GM18867 (cell line): ENCODE data around the gene AP5S1.
A peak's percentile ranks its signal among the peaks of the same experiment; 100 is the strongest.
"Not testable (repeated sequence)": the region's sequence is repeated elsewhere in the genome, so short reads cannot be mapped to it uniquely, and the experiment has no call there.

Experiments used
- ATAC-seq: cut with Tn5 transposase; IDR thresholded peaks from one replicate; pipeline ENCODE4 v1.9.1; 2021; ENCODE audit warnings: mild to moderate bottlenecking, moderate library complexity; ENCODE audit not compliant: unreplicated experiment

Gene AP5S1

DNA sequence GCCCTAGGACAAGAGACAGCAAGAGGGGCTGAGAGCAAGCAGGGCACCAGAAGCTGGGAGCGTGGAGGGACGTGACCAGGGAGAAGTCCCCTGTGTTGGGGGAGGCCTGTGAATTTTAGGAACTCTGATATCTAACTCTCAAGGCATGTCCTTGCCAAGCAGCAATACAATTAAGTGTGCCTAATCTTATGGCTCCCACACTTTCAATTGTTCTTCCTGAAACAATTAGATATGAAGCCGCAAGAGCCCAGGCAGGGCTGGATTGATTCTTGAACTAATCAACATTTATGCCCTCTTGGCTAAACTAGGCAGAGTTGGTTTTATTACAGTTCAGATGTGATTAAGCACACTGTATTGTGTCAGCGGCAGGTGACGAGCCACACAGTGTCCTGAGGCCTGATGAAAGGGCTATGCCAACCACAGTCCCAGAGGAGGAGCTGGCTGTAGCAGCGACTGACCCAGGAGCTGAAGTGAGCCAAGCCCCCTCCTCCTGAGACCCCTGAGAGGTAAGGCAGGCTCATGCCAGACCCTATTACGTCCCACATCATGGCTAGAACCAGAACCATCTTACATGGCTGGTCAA is 22.1 kb downstream of the AP5S1 start:
- no peak for ATAC-seq

DNA sequence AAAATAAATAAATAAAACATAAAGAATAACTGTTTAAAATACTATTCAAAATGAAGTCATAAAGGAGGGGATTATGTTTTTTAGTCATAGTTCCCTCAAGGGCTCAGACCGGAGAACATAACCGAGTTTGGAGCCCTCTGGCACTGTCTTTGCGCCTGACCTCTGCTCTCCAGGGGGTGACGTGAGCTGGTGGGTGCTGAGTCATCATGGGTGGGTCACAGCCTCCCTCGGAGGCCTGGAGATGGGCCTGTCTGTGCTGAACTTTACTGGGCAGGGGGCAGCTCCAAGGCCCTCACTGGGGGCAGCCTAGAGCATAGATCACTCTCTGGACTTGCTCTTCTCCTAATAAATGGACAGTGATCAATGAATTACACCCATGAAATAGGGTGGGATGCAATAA is 23.1 kb downstream of the AP5S1 start:
- no peak for ATAC-seq

DNA sequence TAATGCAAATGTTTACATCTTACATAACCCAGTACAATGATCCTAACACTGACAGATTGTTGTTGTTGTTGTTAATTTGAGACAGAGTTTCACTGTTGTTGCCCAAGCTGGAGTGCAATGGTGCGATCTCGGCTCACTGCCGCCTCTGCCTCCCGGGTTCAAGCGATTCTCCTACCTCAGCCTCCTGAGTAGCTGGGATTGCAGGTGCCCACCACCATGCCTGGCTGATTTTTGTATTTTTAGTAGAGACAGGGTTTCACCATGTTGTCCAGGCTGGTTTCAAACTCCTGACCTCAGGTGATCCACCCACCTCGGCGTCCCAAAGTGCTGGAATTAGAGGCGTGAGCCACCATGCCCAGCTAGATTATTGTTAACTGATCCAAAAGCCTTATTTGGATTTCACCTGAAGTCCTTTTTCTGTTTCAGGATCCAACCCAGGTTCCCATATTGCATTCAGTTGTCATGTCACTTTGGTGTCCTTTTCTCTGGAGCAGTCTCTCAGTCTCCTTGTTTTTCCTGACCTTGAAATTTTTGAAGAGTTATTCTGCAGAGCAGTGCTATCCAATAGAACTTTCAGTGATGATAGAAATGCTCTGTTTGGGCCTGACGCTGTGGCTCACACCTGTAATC is 23.8 kb downstream of the AP5S1 start:
- ATAC-seq, result not testable (repeated sequence)

DNA sequence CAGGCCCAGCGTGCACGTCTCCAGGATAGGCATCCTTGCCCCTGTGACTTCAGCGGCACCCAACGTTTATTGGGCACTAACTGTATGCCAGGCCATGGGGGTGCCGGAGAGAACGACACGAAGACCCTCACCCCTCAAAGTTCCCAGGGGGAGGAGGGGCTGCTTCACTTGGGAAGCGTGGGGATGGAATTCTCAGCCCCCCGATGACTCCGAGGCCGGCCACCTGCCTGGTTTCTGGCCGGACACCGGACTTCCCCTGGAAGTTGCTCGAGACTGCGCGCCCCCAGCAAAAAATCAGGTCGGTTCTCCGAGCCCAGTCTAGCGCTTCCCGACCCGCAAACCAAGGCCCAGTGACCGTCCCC is 26.0 kb downstream of the AP5S1 start:
- no peak for ATAC-seq

DNA sequence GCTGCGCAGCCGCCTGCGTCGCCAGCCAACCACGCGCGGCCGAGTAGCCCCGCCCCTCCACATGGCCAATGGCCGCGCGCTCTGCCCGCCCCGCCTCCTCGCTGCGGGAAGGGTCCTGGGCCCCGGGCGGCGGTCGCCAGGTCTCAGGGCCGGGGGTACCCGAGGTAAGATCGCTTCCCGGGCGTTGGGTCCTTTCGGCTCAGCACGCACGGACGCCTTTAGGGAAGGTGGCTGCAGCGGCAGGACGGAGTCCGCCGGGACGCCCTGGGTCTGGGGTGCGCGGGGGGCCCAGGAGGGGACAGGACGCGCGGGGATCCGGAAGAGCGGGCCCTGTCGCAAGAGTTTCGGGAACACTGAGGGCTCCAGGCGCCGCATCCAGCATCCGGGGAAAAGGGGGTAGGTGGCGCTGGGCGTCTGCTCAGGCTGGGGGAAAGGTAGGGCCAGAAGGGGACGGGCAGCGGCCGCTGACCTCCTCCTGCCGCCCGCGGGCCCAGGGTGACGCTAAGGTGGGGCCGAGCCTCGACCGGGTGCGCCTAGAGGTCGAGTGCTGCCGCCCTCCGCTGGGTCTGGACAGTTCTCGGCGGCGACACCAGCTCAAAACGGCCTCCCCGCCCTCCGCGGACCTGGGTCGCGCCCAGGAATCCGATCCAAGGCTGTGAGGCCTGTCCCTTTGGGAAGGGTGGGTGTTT is 26.5 kb downstream of the AP5S1 start, which contains the start of gene MAVS:
Gene MAVS (plus strand): TSS at position 95 of the 689 bp plus-strand sequence. CDS start 7,791 bp downstream, outside the sequence.
- peak; percentile 92 for ATAC-seq

DNA sequence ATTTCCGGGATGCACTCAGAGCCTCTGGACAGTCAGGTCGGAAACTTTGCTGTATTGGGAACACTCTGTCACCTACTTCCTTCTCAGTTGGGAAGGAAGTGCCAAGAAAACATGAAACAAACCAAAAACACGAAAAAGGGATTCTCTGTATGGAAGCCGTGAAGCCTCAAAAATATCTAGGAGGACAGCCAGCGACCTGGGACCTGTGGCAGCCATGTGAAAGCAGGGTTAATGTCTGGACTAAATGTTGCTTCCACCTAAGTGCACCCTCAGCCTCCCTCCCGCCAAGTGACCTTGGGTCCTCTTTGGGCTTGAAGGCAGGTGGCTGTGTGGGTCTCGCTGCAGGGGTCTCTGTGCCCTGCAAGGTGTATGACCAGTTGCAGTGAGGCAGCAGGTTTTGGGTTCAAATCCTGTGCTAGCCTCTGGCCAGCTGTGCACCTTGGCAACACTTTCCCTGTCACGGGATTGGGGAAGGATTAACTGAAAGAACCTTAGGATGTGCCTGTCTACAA is 27.1 kb downstream of the AP5S1 start:
- ATAC-seq, result no peak

DNA sequence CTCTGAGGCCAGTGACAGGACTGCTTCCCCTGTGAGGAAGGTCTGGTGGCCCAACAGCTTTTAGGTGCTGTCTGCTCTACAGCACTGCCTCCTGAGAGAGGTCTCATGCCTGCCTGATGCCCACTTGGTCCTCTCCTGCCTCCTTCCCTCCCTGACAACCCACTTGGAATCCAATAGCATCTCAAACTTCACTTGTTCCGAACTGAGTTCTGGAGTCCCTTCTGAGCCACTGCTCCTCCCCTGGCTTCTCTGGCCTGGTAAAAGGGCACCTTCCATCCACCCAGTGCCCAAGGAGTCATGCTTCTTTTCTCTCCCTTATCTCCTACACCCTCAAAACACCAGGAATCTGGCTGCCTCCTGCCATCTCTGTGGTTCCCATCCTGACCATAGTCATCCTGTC is 28.2 kb downstream of the AP5S1 start:
- no peak for ATAC-seq

DNA sequence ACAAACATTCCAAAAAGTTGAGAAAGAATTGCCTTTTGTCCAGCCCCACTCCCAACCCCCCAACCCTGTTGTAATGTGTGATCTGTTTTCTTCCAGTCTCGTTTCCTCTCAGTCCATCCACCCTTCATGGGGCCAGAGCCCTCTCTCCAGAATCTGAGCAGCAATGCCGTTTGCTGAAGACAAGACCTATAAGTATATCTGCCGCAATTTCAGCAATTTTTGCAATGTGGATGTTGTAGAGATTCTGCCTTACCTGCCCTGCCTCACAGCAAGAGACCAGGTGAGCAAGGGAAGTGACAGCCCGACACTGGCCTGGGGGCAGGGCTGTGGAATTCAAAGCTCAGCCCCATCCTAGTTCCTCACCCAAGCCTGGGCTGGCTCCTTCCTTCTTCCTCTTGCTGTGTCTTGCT is 34.1 kb downstream of the AP5S1 start:
- no peak for ATAC-seq

DNA sequence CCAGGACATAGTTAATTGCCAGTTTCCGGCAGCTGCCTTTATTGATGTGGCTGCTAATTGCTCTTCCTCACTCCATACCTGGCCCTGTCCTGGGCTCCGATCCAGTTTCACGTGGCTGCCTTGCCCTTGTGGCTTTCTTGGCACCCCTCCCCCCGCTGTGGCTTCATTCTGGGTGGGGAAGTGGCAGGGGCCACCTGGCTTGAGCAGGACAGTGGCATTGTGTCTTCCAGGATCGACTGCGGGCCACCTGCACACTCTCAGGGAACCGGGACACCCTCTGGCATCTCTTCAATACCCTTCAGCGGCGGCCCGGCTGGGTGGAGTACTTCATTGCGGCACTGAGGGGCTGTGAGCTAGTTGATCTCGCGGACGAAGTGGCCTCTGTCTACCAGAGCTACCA is 37.1 kb downstream of the AP5S1 start:
- no peak for ATAC-seq

DNA sequence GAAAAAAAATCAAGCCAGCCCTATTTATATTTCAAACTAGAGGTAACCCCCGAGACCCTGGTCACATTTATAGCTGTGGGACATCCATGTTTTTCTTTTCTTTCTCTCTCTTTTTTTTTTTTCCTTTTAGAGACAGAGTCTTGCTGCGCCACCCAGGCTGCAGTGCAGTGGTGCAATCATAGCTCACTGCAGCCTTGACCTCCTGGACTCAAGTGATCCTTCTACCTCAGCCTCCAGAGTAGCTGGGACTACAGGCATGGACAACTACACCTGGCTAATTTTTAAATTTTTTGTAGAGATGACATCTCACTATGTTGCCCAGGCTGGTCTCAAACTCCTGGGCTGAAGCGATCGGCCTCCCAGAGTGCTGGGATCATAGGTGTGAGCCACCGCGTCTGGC is 38.3 kb downstream of the AP5S1 start:
- ATAC-seq, result no peak

DNA sequence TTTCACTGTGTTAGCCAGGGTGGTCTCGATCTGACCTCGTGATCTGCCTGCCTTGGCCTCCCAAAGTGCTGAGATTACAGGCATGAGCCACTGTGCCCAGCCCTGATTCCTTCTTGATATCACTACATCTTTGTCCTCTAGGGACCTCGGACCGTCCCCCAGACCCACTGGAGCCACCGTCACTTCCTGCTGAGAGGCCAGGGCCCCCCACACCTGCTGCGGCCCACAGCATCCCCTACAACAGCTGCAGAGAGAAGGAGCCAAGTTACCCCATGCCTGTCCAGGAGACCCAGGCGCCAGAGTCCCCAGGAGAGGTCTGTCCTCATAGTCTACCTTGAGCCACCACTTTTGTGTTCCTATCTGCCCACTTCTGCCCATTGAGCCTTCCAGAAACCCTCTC is 40.8 kb downstream of the AP5S1 start:
- ATAC-seq, result no peak

DNA sequence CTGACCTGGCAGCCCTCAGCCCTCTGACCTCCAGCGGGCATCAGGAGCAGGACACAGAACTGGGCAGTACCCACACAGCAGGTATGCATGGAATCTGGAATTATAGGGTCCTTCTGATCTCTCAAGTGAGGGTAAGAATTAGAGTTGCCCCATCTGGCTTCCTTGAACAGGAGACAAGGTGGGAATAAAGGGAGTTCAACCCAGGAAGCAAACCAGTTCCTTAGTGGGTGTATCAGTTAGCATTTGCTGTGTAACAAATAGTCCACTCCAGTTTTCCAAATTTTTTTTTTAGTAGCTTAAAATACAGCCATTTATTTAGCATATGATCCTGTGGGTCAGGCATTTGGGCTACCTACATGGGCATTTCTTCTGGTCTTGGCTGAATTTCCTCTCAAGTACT is 42.0 kb downstream of the AP5S1 start:
- no peak for ATAC-seq

DNA sequence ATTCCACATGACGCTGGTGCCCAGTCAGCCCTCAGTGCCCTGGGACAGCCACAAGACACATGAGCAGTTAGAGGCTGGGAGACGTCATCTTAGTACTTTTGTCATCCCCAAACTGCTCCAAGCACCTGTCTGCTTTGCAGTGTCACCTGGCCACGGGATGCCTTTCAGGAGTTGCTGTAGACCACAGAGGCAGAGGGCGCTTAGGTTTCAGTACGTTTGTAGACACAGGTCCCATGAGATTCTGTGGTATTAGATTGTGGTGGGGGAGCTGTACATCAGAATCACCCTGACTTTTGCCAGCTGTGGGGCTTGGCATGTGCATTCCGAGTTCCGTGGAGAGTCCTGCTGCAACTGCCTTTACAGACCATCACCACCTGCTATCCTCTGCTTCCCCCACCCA is 43.0 kb downstream of the AP5S1 start:
- ATAC-seq, result no peak

DNA sequence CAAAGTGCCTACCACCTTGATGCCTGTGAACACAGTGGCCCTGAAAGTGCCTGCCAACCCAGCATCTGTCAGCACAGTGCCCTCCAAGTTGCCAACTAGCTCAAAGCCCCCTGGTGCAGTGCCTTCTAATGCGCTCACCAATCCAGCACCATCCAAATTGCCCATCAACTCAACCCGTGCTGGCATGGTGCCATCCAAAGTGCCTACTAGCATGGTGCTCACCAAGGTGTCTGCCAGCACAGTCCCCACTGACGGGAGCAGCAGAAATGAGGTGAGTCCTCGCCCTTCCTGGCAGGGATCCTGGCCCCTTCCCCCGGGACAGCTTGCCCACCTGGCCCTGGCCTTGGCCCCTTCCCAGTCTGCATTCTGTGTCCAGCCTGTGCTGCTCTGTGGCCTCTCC is 44.2 kb downstream of the AP5S1 start:
- no peak for ATAC-seq

DNA sequence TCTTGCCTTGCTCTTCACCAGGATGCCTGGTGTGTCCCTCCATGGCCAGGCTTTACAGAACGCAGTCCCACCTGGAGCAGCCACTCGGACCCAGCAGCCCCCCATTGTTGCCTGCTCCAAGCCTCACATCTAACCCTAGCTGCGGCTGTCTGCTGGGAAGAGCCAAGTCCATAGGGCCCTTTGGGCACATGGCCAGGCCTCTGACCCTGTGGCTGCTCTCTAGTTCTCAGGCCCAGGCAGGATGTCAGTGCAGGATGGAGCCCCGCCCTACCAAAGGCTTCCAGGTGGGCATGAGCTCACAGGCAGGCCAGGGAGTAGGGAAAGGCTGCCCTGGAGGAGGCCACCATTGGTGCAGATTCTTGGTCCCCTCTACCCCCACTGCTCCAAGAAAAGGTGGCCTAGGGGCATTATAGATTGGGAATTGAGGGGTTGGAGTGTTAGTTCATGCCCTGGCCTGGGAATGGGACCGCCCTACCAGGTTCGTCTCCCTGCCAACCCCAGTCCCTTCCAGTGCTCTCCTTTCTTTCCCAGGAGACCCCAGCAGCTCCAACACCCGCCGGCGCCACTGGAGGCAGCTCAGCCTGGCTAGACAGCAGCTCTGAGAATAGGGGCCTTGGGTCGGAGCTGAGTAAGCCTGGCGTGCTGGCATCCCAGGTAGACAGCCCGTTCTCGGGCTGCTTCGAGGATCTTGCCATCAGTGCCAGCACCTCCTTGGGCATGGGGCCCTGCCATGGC is 45.0 kb downstream of the AP5S1 start:
- ATAC-seq, result no peak

DNA sequence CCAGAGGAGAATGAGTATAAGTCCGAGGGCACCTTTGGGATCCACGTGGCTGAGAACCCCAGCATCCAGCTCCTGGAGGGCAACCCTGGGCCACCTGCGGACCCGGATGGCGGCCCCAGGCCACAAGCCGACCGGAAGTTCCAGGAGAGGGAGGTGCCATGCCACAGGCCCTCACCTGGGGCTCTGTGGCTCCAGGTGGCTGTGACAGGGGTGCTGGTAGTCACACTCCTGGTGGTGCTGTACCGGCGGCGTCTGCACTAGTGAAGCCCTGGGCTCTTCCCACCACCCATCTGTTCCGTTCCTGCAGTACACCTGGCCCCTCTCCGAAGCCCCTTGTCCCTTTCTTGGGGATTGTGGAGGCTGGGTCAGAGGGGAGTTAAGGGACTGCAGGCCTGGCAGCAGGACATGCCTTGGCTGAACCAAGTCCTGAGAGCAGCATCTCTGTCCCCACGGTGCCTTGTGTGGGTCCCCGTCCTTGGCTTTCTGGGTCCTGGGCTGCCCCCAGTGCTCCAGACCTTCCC is 45.6 kb downstream of the AP5S1 start:
- ATAC-seq, result no peak

DNA sequence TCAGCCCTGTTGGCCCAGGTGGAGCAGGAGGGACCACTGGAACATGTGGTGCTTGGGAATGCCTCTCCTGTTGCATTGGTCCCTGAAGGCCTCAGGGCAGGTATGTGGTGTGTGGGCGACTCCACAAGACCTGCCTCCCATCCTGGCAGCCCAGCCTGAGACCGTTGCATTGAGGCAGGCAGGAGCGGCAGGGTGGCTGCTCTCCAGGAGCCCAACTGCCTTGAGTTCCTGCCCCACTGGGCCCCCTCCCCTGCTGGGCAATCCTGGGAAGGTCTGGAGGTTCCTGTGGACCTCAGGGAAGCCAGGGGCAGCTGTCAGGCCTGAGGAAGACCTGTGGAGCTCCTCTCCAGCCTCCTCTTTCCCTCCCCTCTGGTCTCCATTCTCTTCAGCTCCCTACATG is 46.1 kb downstream of the AP5S1 start:
- no peak for ATAC-seq

DNA sequence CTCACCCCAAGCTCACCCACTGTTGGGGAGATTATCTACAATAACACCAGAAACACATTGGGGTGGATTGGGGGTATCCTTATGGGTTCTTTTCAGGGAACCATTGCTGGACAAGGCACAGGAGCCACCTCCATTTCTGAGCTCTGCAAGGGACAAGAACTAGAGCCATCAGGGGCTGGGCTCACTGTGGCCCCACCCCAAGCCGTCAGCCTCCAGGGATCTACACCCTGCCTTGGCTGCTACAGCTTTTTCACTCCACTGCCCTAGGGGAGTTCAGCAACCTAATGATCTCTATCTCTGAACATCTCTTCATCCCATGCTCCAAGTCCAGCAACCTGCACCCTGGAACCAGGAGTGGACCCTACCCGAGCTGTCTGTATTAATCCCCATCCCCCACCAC is 47.5 kb downstream of the AP5S1 start:
- no peak for ATAC-seq

DNA sequence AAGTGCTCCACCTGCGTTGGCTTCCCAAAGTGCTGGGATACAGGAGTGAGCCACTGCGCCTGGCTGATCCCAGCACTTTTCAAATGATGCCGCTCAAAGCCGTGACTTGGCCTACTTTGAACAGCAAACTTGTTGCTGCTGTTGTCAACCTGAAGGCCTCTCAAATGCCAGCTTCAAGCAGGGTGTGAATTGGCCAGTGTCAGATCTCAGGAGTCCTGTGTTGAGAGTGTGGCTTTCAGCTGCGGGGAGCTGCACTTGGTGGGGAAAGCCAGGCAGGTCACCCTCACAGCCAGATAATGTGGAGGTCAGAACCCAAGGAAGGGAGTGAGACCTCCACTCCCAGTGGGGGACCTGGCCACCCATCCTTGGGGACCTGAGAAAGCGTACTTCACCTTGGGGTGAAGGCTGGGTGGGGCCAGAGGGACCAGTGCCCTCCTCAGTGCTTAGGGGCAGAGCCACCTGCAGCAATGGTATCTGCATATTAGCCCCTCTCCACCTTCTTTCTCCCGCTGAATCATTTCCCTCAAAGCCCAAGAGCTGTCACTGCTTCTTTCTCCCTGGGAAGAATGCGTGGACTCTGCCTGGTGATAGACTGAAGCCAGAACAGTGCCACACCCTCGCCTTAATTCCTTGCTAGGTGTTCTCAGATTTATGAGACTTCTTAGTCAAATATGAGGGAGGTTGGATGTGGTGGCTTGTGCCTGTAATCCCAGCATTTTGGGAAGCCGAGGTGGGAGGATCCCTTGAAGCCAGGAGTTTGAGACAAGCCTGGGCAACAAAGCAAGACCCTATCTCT is 49.7 kb downstream of the AP5S1 start:
- ATAC-seq, result no peak

DNA sequence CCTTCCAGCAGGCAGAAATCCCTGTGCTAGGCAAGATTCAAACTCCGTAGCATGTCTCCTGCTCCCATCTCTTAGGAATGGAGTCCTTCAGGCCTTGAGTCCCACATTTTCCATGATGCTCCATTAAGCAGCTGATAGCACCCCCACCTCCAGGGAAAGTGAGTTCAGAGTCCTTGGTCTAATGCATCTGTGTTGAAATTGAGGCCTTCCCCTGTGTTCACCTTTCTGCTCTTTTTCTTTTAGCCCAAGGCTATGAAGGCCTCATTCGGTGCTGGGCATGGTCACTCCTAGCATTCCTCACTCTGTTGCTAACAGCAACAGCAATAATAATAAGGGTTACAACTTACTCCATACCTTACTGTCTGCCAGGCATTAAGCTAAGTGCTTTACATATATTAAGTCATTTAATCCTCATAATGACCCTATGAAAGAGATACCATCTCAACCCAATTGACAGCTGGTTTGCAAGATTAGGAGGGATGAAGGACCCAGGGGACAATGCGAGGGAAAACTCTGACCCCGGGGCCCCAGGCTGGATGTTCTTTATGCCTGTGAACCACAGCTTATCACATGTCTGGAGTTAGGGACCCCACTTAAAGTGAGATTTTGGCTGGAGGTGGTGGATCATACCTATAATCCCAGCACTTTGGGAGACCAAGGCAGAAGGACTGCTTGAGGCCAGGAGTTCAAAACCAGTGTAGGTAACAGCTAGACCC is 51.4 kb downstream of the AP5S1 start:
- no peak for ATAC-seq
